ENCODE results near the gene KIF26B.

KIF26B gene

GRCh38 chr1:245684571-245684970 is 529.8 kb downstream of the KIF26B start:
- no peak overlapping the region for H2AFZ ChIP-seq (ENCODE audit: low read length)

GRCh38 chr1:245685111-245685810 is 530.5 kb downstream of the KIF26B start:
- no peaks in the 10 kb centered on the region for H3K79me2 ChIP-seq (ENCODE audit: low read length)
- H3K9ac ChIP-seq (ENCODE audit: low read length), result no peak overlapping the region
- no peaks in the 10 kb centered on the region for H3K4me1 ChIP-seq (ENCODE audit: low read length)
- no peak overlapping the region for H3K4me2 ChIP-seq (ENCODE audit: low read depth, low read length)
- DNase-seq, result no peak
- no peaks in the 10 kb centered on the region for H3K36me3 ChIP-seq (replicated peaks; ENCODE audit: insufficient read depth, low read length)
- no peak overlapping the region for H2AFZ ChIP-seq (ENCODE audit: low read length)
- no peak overlapping the region for H3K27ac ChIP-seq (ENCODE audit: low read length)
- no peak overlapping the region for H3K4me3 ChIP-seq (ENCODE audit: low read length)
- H3K9me3 ChIP-seq (replicated peaks; ENCODE audit: insufficient read depth, low read length), result no peaks in the 10 kb centered on the region
- no peak for TF ChIP-seq EZH2phosphoT487 (IDR thresholded peaks at IDR 0.05; ENCODE audit: low read length)
- TF ChIP-seq CTCF (IDR thresholded peaks at IDR 0.05; ENCODE audit: low read length), result no peak
- no peak for TF ChIP-seq EZH2 (optimal IDR thresholded peaks at IDR 0.05; ENCODE audit: low read depth, low read length)
- no peaks in the 10 kb centered on the region for H3F3A ChIP-seq (ENCODE audit: insufficient read depth, low read length)
- no peaks in the 10 kb centered on the region for H3K9me2 ChIP-seq (replicated peaks; ENCODE audit: insufficient read depth, low read length)
- no peaks in the 10 kb centered on the region for H4K20me1 ChIP-seq (ENCODE audit: insufficient read depth, low read length)
- no peaks in the 10 kb centered on the region for H3K27me3 ChIP-seq (replicated peaks; ENCODE audit: insufficient read depth, low read length)

More at GRCh38 chr1:245684571-245684970, 529.8 kb downstream of the KIF26B start:
- H3K9ac ChIP-seq (ENCODE audit: low read length), result no peak overlapping the region
- no peaks in the 10 kb centered on the region for H3K27me3 ChIP-seq (replicated peaks; ENCODE audit: insufficient read depth, low read length)
- H3K9me2 ChIP-seq (replicated peaks; ENCODE audit: insufficient read depth, low read length), result no peaks in the 10 kb centered on the region
- no peak overlapping the region for H3K4me3 ChIP-seq (ENCODE audit: low read length)
- H3K4me2 ChIP-seq (ENCODE audit: low read depth, low read length), result no peak overlapping the region
- H3K27ac ChIP-seq (ENCODE audit: low read length), result no peak overlapping the region
- H3F3A ChIP-seq (ENCODE audit: insufficient read depth, low read length), result no peaks in the 10 kb centered on the region
- no peaks in the 10 kb centered on the region for H4K20me1 ChIP-seq (ENCODE audit: insufficient read depth, low read length)
- H3K4me1 ChIP-seq (ENCODE audit: low read length), result no peaks in the 10 kb centered on the region
- TF ChIP-seq CTCF (IDR thresholded peaks at IDR 0.05; ENCODE audit: low read length), result no peak
- TF ChIP-seq EZH2phosphoT487 (IDR thresholded peaks at IDR 0.05; ENCODE audit: low read length), result no peak
- no peak for TF ChIP-seq EZH2 (optimal IDR thresholded peaks at IDR 0.05; ENCODE audit: low read depth, low read length)
- no peaks in the 10 kb centered on the region for H3K79me2 ChIP-seq (ENCODE audit: low read length)
- H3K36me3 ChIP-seq (replicated peaks; ENCODE audit: insufficient read depth, low read length), result no peaks in the 10 kb centered on the region
- DNase-seq, result no peak
- H3K9me3 ChIP-seq (replicated peaks; ENCODE audit: insufficient read depth, low read length), result no peaks in the 10 kb centered on the region

GRCh38 chr1:245686006-245686405 is 531.2 kb downstream of the KIF26B start:
- H3K4me1 ChIP-seq (ENCODE audit: low read length), result no peaks in the 10 kb centered on the region
- H3K27ac ChIP-seq (ENCODE audit: low read length), result no peak overlapping the region
- H3K27me3 ChIP-seq (replicated peaks; ENCODE audit: insufficient read depth, low read length), result no peaks in the 10 kb centered on the region
- H4K20me1 ChIP-seq (ENCODE audit: insufficient read depth, low read length), result no peaks in the 10 kb centered on the region
- no peaks in the 10 kb centered on the region for H3K9me3 ChIP-seq (replicated peaks; ENCODE audit: insufficient read depth, low read length)
- H3K79me2 ChIP-seq (ENCODE audit: low read length), result no peaks in the 10 kb centered on the region
- H3K9ac ChIP-seq (ENCODE audit: low read length), result no peak overlapping the region
- DNase-seq, result no peak
- no peaks in the 10 kb centered on the region for H3K9me2 ChIP-seq (replicated peaks; ENCODE audit: insufficient read depth, low read length)
- H3F3A ChIP-seq (ENCODE audit: insufficient read depth, low read length), result no peaks in the 10 kb centered on the region
- no peak overlapping the region for H3K4me2 ChIP-seq (ENCODE audit: low read depth, low read length)
- H2AFZ ChIP-seq (ENCODE audit: low read length), result no peak overlapping the region
- TF ChIP-seq CTCF (IDR thresholded peaks at IDR 0.05; ENCODE audit: low read length) (no peak), EZH2 (optimal IDR thresholded peaks at IDR 0.05; ENCODE audit: low read depth, low read length) (no peak), EZH2phosphoT487 (IDR thresholded peaks at IDR 0.05; ENCODE audit: low read length) (no peak)
- no peaks in the 10 kb centered on the region for H3K36me3 ChIP-seq (replicated peaks; ENCODE audit: insufficient read depth, low read length)
- H3K4me3 ChIP-seq (ENCODE audit: low read length), result no peak overlapping the region

All from MM.1S (cell line).